IMR-90 (cell line): ENCODE data around the gene DAG1. TPM values are rescaled to one million over a fixed set of nuclear protein-coding genes. Genes with fewer than 3 reads are reported as not detected.

Experiments used
- ATAC-seq: fragments of 200-7000 bp; cut with Tn5 transposase; 2 replicates; pipeline ENCODE4 v1.9.1; 2020; ENCODE audit warnings: low read depth, mild to moderate bottlenecking, moderate library complexity
- BruUV-seq: library from RNA; stranded (reverse); fragments of 400-500 nt; replicated peaks from 2 replicates; lab custom pipeline; 2021; lab: Mats Ljungman, UMichigan
- CTCF ChIA-PET: fragments of 300-600 bp; formaldehyde crosslinking; extraction: SDS; loops from one replicate; lab custom pipeline; 2021; ENCODE audit warnings: antibody characterized with exemption; lab: Yijun Ruan, JAX
- POLR2A ChIA-PET: fragments of 300-600 bp; sonication (Branson Sonifier 250); formaldehyde crosslinking; loops from one replicate; lab custom pipeline; 2022; ENCODE audit warnings: antibody characterized with exemption; ENCODE audit not compliant: unreplicated experiment; lab: Charles Lee
- DNase-seq: peaks from one replicate; pipeline ENCODE4 v3.0.0; 2013
- H2AFZ ChIP-seq: replicated peaks from 2 replicates; pipeline ENCODE3; 2013; ENCODE audit warnings: low read length, mild to moderate bottlenecking; ENCODE audit not compliant: poor library complexity
- H2AK5ac ChIP-seq: 2 replicates; pipeline ENCODE4 v1.6.1; 2013; ENCODE audit warnings: low read depth, low read length, inconsistent platforms
- H2AK9ac ChIP-seq: replicated peaks from 2 replicates; pipeline ENCODE3; 2013; ENCODE audit warnings: mild to moderate bottlenecking, low read depth, low read length, moderate library complexity; ENCODE audit not compliant: poor library complexity
- H2BK120ac ChIP-seq: 2 replicates; pipeline ENCODE4 v1.6.1; 2013; ENCODE audit warnings: low read depth, low read length, inconsistent platforms
- H2BK15ac ChIP-seq: 3 replicates; pipeline ENCODE4 v1.6.1; 2013; ENCODE audit warnings: low read depth, low read length, inconsistent platforms
- H2BK20ac ChIP-seq: 2 replicates; pipeline ENCODE4 v1.6.1; 2013; ENCODE audit warnings: low read depth, mild to moderate bottlenecking, inconsistent platforms, low read length, moderate library complexity
- H2BK5ac ChIP-seq: 2 replicates; pipeline ENCODE4 v1.6.1; 2013; ENCODE audit warnings: mild to moderate bottlenecking, low read depth, low read length, inconsistent platforms; ENCODE audit not compliant: poor library complexity, severe bottlenecking
- H3K14ac ChIP-seq: replicated peaks from 2 replicates; pipeline ENCODE4 v1.6.1; 2013; ENCODE audit warnings: low read depth, low read length, inconsistent platforms
- H3K18ac ChIP-seq: 2 replicates; pipeline ENCODE4 v1.6.1; 2013; ENCODE audit warnings: low read depth, low read length, control low read depth
- H3K23ac ChIP-seq: 2 replicates; pipeline ENCODE4 v1.6.1; 2013; ENCODE audit warnings: low read depth, low read length, inconsistent platforms
- H3K27ac ChIP-seq: 2 replicates; pipeline ENCODE4 v1.5.1; 2013; ENCODE audit warnings: mild to moderate bottlenecking, control low read depth, low read length; ENCODE audit not compliant: insufficient read depth
- H3K27me3 ChIP-seq: 2 replicates; pipeline ENCODE4 v1.6.1; 2013; ENCODE audit warnings: low read length; ENCODE audit not compliant: control insufficient read depth, insufficient read depth
- H3K36me3 ChIP-seq: 2 replicates; pipeline ENCODE4 v1.6.1; 2013; ENCODE audit warnings: low read length, mixed read lengths; ENCODE audit not compliant: control insufficient read depth, insufficient read depth
- H3K4ac ChIP-seq: 2 replicates; pipeline ENCODE4 v1.6.1; 2013; ENCODE audit warnings: low read depth, low read length, inconsistent platforms
- H3K4me1 ChIP-seq: 2 replicates; pipeline ENCODE4 v1.6.1; 2013; ENCODE audit warnings: low read length, mixed read lengths; ENCODE audit not compliant: control insufficient read depth, insufficient read depth
- H3K4me2 ChIP-seq: 2 replicates; pipeline ENCODE4 v1.6.1; 2013; ENCODE audit warnings: low read depth, mild to moderate bottlenecking, control low read depth, low read length, moderate library complexity
- H3K4me3 ChIP-seq: 2 replicates; pipeline ENCODE4 v1.5.1; 2013; ENCODE audit warnings: low read depth, mild to moderate bottlenecking, control low read depth, low read length, moderate library complexity; ENCODE audit not compliant: insufficient read depth
- H3K56ac ChIP-seq: 2 replicates; pipeline ENCODE4 v1.6.1; 2013; ENCODE audit warnings: low read length, inconsistent platforms; ENCODE audit not compliant: insufficient read depth; ENCODE audit errors: extremely low read depth
- H3K79me1 ChIP-seq, 2 experiments: 2 replicates each; pipeline ENCODE4 v1.6.1; 2013; ENCODE audit warnings: low read length in 2 of 2, inconsistent platforms in 1 of 2, low read depth in 1 of 2
- H3K9ac ChIP-seq: 2 replicates; pipeline ENCODE4 v1.6.1; 2013; ENCODE audit warnings: low read depth, low read length, control low read depth
- H3K9me1 ChIP-seq: 2 replicates; pipeline ENCODE4 v1.6.1; 2013; ENCODE audit warnings: low read length, inconsistent platforms; ENCODE audit not compliant: insufficient read depth
- H3K9me3 ChIP-seq: 2 replicates; pipeline ENCODE4 v1.6.1; 2013; ENCODE audit warnings: low read length; ENCODE audit not compliant: control insufficient read depth, insufficient read depth
- H4K20me1 ChIP-seq: 2 replicates; pipeline ENCODE4 v1.6.1; 2013; ENCODE audit warnings: low read length, inconsistent platforms; ENCODE audit not compliant: insufficient read depth
- H4K5ac ChIP-seq: 2 replicates; pipeline ENCODE4 v1.6.1; 2013; ENCODE audit warnings: mild to moderate bottlenecking, low read depth, low read length, control low read depth
- H4K8ac ChIP-seq, 2 experiments: 2 replicates each; pipeline ENCODE4 v1.6.1; 2013; ENCODE audit warnings: low read depth in 2 of 2, low read length in 2 of 2, control low read depth in 1 of 2, inconsistent platforms in 1 of 2
- H4K91ac ChIP-seq: 2 replicates; pipeline ENCODE4 v1.6.1; 2013; ENCODE audit warnings: low read depth, low read length, inconsistent platforms; ENCODE audit not compliant: insufficient read depth
- CHD1 ChIP-seq: IDR thresholded peaks from 2 replicates; pipeline ENCODE4 v1.6.1; 2012; ENCODE audit warnings: low read depth, low read length, improper control_type of control experiment
- FOS ChIP-seq: fragments of 150-350 bp; IDR thresholded peaks from 2 replicates; pipeline ENCODE4 v1.6.1; 2016; ENCODE audit warnings: low read depth, low read length
- MAFK ChIP-seq: IDR thresholded peaks from 2 replicates; pipeline ENCODE4 v1.6.1; 2012; ENCODE audit warnings: low read depth, low read length, improper control_type of control experiment
- MAZ ChIP-seq: IDR thresholded peaks from 2 replicates; pipeline ENCODE4 v1.6.1; 2012; ENCODE audit warnings: low read depth, mild to moderate bottlenecking, low read length, improper control_type of control experiment, moderate library complexity, borderline replicate concordance
- RCOR1 ChIP-seq: IDR thresholded peaks from 2 replicates; pipeline ENCODE4 v1.6.1; 2012; ENCODE audit warnings: mild to moderate bottlenecking, low read length, improper control_type of control experiment; ENCODE audit not compliant: insufficient replicate concordance
- SMC3 ChIP-seq: fragments of 150-350 bp; IDR thresholded peaks from 2 replicates; pipeline ENCODE4 v1.6.1; 2016; ENCODE audit warnings: low read depth, mild to moderate bottlenecking, antibody characterized with exemption, low read length, moderate library complexity
- WGBS, 2 experiments: methylation state at CpG; one replicate each; pipeline versions ENCODE4 v1.1.5 to v1.1.7; 2013; ENCODE audit warnings: missing lambda C conversion rate in 2 of 2; ENCODE audit not compliant: insufficient read length in 1 of 2; ENCODE audit errors: extremely low coverage in 2 of 2; 5-methylcytosine and 5-hydroxymethylcytosine counted together
- dilution Hi-C: fragments of 300-500 bp; cut with HindIII; formaldehyde crosslinking; loops from one replicate; pipeline ENCODE4 v1.14.3; 2018; ENCODE audit warnings: low sequenced_read_pairs; ENCODE audit not compliant: unreplicated experiment
- in situ Hi-C: fragments of 300-500 bp; cut with MboI; formaldehyde crosslinking; loops from 3 replicates; pipeline ENCODE4 v1.14.3; 2019; ENCODE audit warnings: low sequenced_read_pairs, inconsistent platforms, mixed read lengths
- intact Hi-C: fragments of 100-400 bp; cut with micrococcal nuclease; formaldehyde crosslinking; loops from 2 replicates; pipeline ENCODE4 v1.10.0; 2022
- polyA plus RNA-seq, 3 experiments: library from polyadenylated mRNA; depleted of rRNA; stranded (reverse); fragments of >200 nt; gene quantifications; 2 replicates each; pipeline ENCODE4 v1.2.3, GENCODE V29; 2012; ENCODE audit warnings: low replicate concordance in 1 of 3
- total RNA-seq: library from RNA; depleted of rRNA; stranded (reverse); fragments of >200 nt; gene quantifications from 2 replicates; pipeline ENCODE4 v1.2.3, GENCODE V29; 2012

DAG1 gene
- total and polyA plus RNA-seq, 2 of the 4 experiments (the other 2 are of a cell fraction) = 31.0 to 40.2 TPM

DNA sequence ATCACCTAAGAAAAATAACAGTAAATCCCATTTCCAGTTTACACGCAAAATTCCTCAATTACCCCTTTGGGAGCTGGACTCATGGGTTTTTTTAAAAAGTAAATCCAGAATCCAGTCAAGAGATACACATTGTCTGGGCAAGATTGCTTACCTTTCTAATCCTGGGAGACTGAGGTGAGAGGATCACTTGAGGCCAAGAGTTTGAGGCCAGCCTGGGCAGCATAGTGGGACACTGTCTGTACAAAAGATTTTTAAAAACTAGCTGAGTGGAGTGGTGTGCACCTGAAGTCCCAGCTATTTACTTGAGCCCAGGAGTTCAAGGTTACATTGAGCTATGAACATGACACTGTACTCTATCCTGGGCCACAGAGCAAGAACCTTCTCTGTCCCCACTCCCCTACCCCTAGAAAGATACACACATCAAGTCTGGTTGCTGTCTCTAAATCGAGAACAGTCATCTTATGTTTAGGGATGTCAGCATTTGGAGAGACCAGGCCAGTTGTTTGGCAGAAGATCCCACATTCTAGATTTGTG lies 39.0 kb downstream of the DAG1 start:
- Histone ChIP-seq H3K18ac (no peak overlapping the region), H4K5ac (no peak overlapping the region), H2AK5ac (no peak overlapping the region), H3K4ac (no peak overlapping the region), H2BK15ac (no peak overlapping the region), H3K14ac (no peak overlapping the region), H3K79me1 (peaks cover 7 to 22% of the 10 kb centered on the region in 2 experiments; a peak in 2 of 4 replicates), H3K4me1 (no peaks in the 10 kb centered on the region), H3K9me1 (peaks cover 9% of the 10 kb centered on the region), H3K36me3 (peaks cover 6% of the 10 kb centered on the region; the same call in 1 of the 2 replicates), H3K23ac (no peak overlapping the region), H2BK120ac (no peak overlapping the region), H3K27ac (no peak overlapping the region), H3K56ac (no peak overlapping the region), H4K20me1 (no peaks in the 10 kb centered on the region; the same call in 1 of the 2 replicates), H4K8ac (no peak overlapping the region), H3K9ac (no peak overlapping the region), H2AFZ (no peak overlapping the region), H3K9me3 (no peaks in the 10 kb centered on the region), H2BK5ac (no peak overlapping the region), H2BK20ac (no peak overlapping the region), H3K27me3 (no peaks in the 10 kb centered on the region), H2AK9ac (no peak overlapping the region), H4K91ac (no peak overlapping the region), H3K4me2 (no peak overlapping the region), H3K4me3 (no peak overlapping the region)
- ChIA-PET CTCF (interaction anchor here (1.0 kb wide), 1 partner anchor 12 kb away, joined by 4 read pairs; no protein-coding TSS in a partner anchor), POLR2A (no interaction called here)
- no TSS peak for BruUV-seq
- dilution Hi-C loops = no loop called here
- TF ChIP-seq MAZ (no peak), SMC3 (no peak), RCOR1 (no peak), MAFK (no peak), CHD1 (no peak), FOS (no peak)
- intact Hi-C loops = no loop called here
- WGBS, 2 experiments = no CpG with 5 or more reads among the region's 2 CpGs
- DNase-seq = no peak
- in situ Hi-C loops = no loop called here
- ATAC-seq = no peak
